Cardiac fibroblast (primary cell): ENCODE results near the gene PCDH7.

Experiments used
- DNase-seq, 2 donors: peaks; one replicate each; pipeline versions ENCODE4 v3.0.0 to v3.0.0-alpha.2; 2010; ENCODE audit warnings: low read depth in 2 of 2
- H3K4me3 ChIP-seq, 2 donors: replicated peaks in 1 of 2; 1 replicate in 1 of 2; 2 replicates in 1 of 2; pipeline ENCODE4 v1.5.1; 2011; ENCODE audit warnings: low read depth in 2 of 2, low read length in 2 of 2, mild to moderate bottlenecking in 2 of 2, moderate library complexity in 1 of 2
- CTCF ChIP-seq: IDR thresholded peaks from one replicate; pipeline ENCODE4 v1.5.1; 2011; ENCODE audit warnings: low read depth, mild to moderate bottlenecking, low read length, inconsistent platforms

PCDH7 gene

GRCh38 chr4:30776451-30776850 lies 56.3 kb downstream of the PCDH7 start:
- DNase-seq = peak in 1 of 2 donors; percentile 30
- H3K4me3 ChIP-seq = no peak overlapping the region
- no peak for TF ChIP-seq CTCF

GRCh38 chr4:30776921-30777415 lies 56.8 kb downstream of the PCDH7 start:
- no peak for DNase-seq
- TF ChIP-seq CTCF = no peak
- H3K4me3 ChIP-seq = no peak overlapping the region
